HepG2 (cell line): Measurements from ENCODE around the gene GHRHR.

Source experiments
- ESRRA ChIP-seq: sonication (generic); formaldehyde crosslinking; IDR thresholded peaks from 2 replicates; pipeline ENCODE4 v1.5.1; 2020; ENCODE audit warnings: mild to moderate bottlenecking, low read depth, missing genetic modification reagents
- FOXK2 ChIP-seq: fragments of 450-650 bp; IDR thresholded peaks from 2 replicates; pipeline ENCODE4 v1.6.1; 2016
- MYC ChIP-seq: sonication (generic); formaldehyde crosslinking; IDR thresholded peaks from 2 replicates; pipeline ENCODE4 v1.9.0; 2021; ENCODE audit warnings: missing genetic modification reagents, borderline replicate concordance
- NBN ChIP-seq: fragments of 450-650 bp; conservative IDR thresholded peaks from 2 replicates; pipeline ENCODE4 v1.6.1; 2017
- POLR2A ChIP-seq, 2 experiments: IDR thresholded peaks; 2 replicates each; pipeline ENCODE4 v1.6.1; 2011; ENCODE audit warnings: low read depth in 2 of 2, low read length in 2 of 2, mild to moderate bottlenecking in 1 of 2, moderate library complexity in 1 of 2; ENCODE audit not compliant: insufficient read depth in 1 of 2
- SMARCE1 ChIP-seq: fragments of 450-650 bp; IDR thresholded peaks from 2 replicates; pipeline ENCODE4 v1.6.1; 2017; ENCODE audit warnings: borderline replicate concordance
- TCF12 ChIP-seq, 2 experiments: fragments of 450-650 bp in 1 of 2; sonication (generic) in 1 of 2; formaldehyde crosslinking in 1 of 2; IDR thresholded peaks; 2 replicates each; pipeline versions ENCODE4 v1.6.1 to v1.8.0; 2017 to 2022; ENCODE audit warnings: antibody characterized with exemption in 1 of 2, mild to moderate bottlenecking in 1 of 2, missing genetic modification reagents in 1 of 2, moderate library complexity in 1 of 2
- TCF7 ChIP-seq: sonication (generic); IDR thresholded peaks from 2 replicates; pipeline ENCODE4 v1.6.1; 2016; ENCODE audit warnings: antibody characterized with exemption, low read depth
- ZBTB3 ChIP-seq: sonication (generic); formaldehyde crosslinking; IDR thresholded peaks from 2 replicates; pipeline ENCODE4 v1.4.0; 2020; ENCODE audit warnings: low read depth, mild to moderate bottlenecking, moderate library complexity, missing genetic modification reagents, borderline replicate concordance
- ZBTB7A ChIP-seq: sonication (generic); formaldehyde crosslinking; IDR thresholded peaks from 2 replicates; pipeline ENCODE4 v1.8.0; 2022; ENCODE audit warnings: mild to moderate bottlenecking, missing genetic modification reagents
- ZNF263 ChIP-seq: sonication (generic); formaldehyde crosslinking; IDR thresholded peaks from 2 replicates; pipeline ENCODE4 v1.4.0; 2020; ENCODE audit warnings: missing genetic modification reagents
- ZNF274 ChIP-seq: sonication (generic); formaldehyde crosslinking; IDR thresholded peaks from 2 replicates; pipeline ENCODE4 v1.5.1; 2020; ENCODE audit warnings: mild to moderate bottlenecking, missing genetic modification reagents
- TF ChIP-seq, protein P1 (sequence below): sonication (generic); formaldehyde crosslinking; IDR thresholded peaks from 2 replicates; pipeline ENCODE4 v1.5.0; 2020; ENCODE audit warnings: mild to moderate bottlenecking, missing genetic modification reagents, moderate library complexity
- TF ChIP-seq, protein P2 (sequence below): sonication (generic); formaldehyde crosslinking; IDR thresholded peaks from 2 replicates; pipeline ENCODE4 v1.4.0; 2020; ENCODE audit warnings: mild to moderate bottlenecking, missing genetic modification reagents

DNA sequence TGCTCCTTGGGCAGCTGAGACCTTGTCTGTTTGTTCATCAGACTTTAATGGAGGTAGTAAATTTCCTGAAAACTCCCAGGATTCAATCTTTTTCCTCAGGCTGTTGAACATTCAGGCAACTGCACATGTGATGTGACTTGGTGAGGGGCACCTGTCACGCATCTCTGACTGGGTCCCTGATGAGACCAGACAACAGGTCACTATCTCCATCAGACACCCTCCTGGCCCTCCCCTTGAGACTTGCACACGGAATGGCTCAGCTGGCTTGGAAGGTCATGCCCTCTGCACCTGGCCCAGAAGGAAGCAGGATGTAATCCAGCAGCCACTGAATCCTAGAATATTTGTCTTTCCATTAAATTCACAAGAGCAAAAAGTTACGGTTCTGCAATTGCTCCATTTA, 36.2 kb upstream of the GHRHR start:
- no peak for TF ChIP-seq ZNF263
- TF ChIP-seq ZBTB7A (CRISPR knock-in tag), result no peak
- TF ChIP-seq MYC (CRISPR knock-in tag), result no peak
- TF ChIP-seq ESRRA (CRISPR knock-in tag), result no peak
- TF ChIP-seq POLR2A (IDR thresholded peaks at IDR 0.05; ENCODE audit: insufficient read depth in 1 of 2, low read depth in 2 of 2, low read length in 2 of 2), result no peak
- TF ChIP-seq, protein P1, sequence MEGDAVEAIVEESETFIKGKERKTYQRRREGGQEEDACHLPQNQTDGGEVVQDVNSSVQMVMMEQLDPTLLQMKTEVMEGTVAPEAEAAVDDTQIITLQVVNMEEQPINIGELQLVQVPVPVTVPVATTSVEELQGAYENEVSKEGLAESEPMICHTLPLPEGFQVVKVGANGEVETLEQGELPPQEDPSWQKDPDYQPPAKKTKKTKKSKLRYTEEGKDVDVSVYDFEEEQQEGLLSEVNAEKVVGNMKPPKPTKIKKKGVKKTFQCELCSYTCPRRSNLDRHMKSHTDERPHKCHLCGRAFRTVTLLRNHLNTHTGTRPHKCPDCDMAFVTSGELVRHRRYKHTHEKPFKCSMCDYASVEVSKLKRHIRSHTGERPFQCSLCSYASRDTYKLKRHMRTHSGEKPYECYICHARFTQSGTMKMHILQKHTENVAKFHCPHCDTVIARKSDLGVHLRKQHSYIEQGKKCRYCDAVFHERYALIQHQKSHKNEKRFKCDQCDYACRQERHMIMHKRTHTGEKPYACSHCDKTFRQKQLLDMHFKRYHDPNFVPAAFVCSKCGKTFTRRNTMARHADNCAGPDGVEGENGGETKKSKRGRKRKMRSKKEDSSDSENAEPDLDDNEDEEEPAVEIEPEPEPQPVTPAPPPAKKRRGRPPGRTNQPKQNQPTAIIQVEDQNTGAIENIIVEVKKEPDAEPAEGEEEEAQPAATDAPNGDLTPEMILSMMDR, result no peak
- no peak for TF ChIP-seq TCF7
- no peak for TF ChIP-seq FOXK2
- no peak for TF ChIP-seq ZBTB3 (CRISPR knock-in tag)
- no peak for TF ChIP-seq SMARCE1
- TF ChIP-seq, protein P2, sequence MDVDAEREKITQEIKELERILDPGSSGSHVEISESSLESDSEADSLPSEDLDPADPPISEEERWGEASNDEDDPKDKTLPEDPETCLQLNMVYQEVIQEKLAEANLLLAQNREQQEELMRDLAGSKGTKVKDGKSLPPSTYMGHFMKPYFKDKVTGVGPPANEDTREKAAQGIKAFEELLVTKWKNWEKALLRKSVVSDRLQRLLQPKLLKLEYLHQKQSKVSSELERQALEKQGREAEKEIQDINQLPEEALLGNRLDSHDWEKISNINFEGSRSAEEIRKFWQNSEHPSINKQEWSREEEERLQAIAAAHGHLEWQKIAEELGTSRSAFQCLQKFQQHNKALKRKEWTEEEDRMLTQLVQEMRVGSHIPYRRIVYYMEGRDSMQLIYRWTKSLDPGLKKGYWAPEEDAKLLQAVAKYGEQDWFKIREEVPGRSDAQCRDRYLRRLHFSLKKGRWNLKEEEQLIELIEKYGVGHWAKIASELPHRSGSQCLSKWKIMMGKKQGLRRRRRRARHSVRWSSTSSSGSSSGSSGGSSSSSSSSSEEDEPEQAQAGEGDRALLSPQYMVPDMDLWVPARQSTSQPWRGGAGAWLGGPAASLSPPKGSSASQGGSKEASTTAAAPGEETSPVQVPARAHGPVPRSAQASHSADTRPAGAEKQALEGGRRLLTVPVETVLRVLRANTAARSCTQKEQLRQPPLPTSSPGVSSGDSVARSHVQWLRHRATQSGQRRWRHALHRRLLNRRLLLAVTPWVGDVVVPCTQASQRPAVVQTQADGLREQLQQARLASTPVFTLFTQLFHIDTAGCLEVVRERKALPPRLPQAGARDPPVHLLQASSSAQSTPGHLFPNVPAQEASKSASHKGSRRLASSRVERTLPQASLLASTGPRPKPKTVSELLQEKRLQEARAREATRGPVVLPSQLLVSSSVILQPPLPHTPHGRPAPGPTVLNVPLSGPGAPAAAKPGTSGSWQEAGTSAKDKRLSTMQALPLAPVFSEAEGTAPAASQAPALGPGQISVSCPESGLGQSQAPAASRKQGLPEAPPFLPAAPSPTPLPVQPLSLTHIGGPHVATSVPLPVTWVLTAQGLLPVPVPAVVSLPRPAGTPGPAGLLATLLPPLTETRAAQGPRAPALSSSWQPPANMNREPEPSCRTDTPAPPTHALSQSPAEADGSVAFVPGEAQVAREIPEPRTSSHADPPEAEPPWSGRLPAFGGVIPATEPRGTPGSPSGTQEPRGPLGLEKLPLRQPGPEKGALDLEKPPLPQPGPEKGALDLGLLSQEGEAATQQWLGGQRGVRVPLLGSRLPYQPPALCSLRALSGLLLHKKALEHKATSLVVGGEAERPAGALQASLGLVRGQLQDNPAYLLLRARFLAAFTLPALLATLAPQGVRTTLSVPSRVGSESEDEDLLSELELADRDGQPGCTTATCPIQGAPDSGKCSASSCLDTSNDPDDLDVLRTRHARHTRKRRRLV (CRISPR knock-in tag), result no peak
- TF ChIP-seq NBN, result no peak
- TF ChIP-seq TCF12 (IDR thresholded peaks at IDR 0.05), result no peak
- TF ChIP-seq TCF12 (CRISPR knock-in tag; IDR thresholded peaks at IDR 0.05), result no peak
- TF ChIP-seq ZNF274 (CRISPR knock-in tag), result no peak
